ENCODE results near the gene ZNF768. TPM values are rescaled to one million over a fixed set of nuclear protein-coding genes. Genes with fewer than 3 reads are reported as not detected.

Gene ZNF768
- total and polyA plus RNA-seq, 2 of the 13 experiments (the other 11 are each of a cell fraction or from before 2014, with no cell fraction given) = 26.7 to 34.4 TPM

DNA sequence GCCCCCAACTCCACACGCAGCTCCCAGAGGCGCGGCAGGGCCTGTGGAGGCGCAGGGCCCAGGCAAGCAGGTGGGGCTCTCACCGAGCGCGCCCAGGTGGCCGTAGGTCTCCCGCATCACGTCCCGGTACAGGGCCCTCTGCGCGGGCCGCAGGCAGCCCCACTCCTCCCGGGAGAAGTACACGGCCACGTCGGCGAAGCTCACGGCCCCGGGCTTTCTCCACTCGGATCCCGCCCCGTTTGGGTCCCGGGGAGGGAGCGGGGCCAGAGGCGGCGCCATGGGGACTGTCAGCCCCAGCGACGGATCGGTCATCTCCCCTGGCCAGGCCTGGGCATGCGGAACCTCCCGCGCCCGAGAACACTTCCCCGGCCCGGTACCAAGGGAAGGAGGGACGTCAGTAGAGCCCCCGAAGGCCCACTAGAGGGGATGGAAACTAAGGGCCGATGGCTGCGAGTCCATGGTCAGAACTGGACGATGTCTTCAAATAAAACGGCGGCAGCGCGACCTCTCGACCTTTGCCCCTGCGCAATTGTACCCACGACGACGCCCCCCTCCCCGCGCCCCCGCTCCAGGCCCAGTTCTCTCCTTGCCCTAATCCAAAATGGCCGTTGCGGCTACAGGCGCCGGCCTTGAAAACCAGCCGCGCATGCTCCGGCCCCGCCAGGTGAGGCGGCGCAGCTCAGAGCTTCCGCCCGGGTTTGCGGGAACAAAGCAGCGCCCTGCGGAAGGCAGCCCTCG is 8.2 kb upstream of the ZNF768 start, which contains the start of gene ZNF747 (continued):
- peak; percentile 17 for TF ChIP-seq TGIF2 (CRISPR knock-in tag; IDR thresholded peaks at IDR 0.05)
- TF ChIP-seq SMC3 (IDR thresholded peaks at IDR 0.05; ENCODE audit: low read length) = peak; percentile 2; the same call in 1 of the 2 replicates
- TF ChIP-seq CEBPG (CRISPR knock-in tag; IDR thresholded peaks at IDR 0.05) = peak; percentile 2; the same call in 1 of the 2 replicates
- no peak; the same call in 1 of the 2 replicates for TF ChIP-seq JUN (CRISPR knock-in tag; IDR thresholded peaks at IDR 0.05)
- peak; percentile 66; the same call in 1 of the 2 replicates for TF ChIP-seq ZBTB38 (CRISPR knock-in tag; IDR thresholded peaks at IDR 0.05)
- TF ChIP-seq TCF7L2 (IDR thresholded peaks at IDR 0.05; ENCODE audit: low read depth, low read length) = no peak
- TF ChIP-seq RBM22 (optimal IDR thresholded peaks at IDR 0.05; ENCODE audit: low read length) = no peak
- no peak; the same call in 1 of the 2 replicates for TF ChIP-seq SETDB1 (CRISPR knock-in tag; IDR thresholded peaks at IDR 0.05; ENCODE audit: borderline replicate concordance)
- TF ChIP-seq ZNF891 (CRISPR knock-in tag; IDR thresholded peaks at IDR 0.05) = no peak
- peak; percentile 19 for TF ChIP-seq ZZZ3 (CRISPR knock-in tag; IDR thresholded peaks at IDR 0.05; ENCODE audit: borderline replicate concordance)
- TF ChIP-seq ZNF761 (CRISPR knock-in tag; conservative IDR thresholded peaks at IDR 0.05) = peak; percentile 56
- no peak for TF ChIP-seq ADNP (CRISPR knock-in tag; IDR thresholded peaks at IDR 0.05)
- TF ChIP-seq KMT2B (CRISPR knock-in tag; IDR thresholded peaks at IDR 0.05) = peak; percentile 83
- TF ChIP-seq, protein P1, sequence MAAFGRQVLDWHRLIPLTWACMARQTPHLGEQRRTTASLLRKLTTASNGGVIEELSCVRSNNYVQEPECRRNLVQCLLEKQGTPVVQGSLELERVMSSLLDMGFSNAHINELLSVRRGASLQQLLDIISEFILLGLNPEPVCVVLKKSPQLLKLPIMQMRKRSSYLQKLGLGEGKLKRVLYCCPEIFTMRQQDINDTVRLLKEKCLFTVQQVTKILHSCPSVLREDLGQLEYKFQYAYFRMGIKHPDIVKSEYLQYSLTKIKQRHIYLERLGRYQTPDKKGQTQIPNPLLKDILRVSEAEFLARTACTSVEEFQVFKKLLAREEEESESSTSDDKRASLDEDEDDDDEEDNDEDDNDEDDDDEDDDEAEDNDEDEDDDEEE (CRISPR knock-in tag; IDR thresholded peaks at IDR 0.05) = no peak
- TF ChIP-seq ZKSCAN5 (CRISPR knock-in tag; IDR thresholded peaks at IDR 0.05) = peak; percentile 77
- TF ChIP-seq, protein P2, sequence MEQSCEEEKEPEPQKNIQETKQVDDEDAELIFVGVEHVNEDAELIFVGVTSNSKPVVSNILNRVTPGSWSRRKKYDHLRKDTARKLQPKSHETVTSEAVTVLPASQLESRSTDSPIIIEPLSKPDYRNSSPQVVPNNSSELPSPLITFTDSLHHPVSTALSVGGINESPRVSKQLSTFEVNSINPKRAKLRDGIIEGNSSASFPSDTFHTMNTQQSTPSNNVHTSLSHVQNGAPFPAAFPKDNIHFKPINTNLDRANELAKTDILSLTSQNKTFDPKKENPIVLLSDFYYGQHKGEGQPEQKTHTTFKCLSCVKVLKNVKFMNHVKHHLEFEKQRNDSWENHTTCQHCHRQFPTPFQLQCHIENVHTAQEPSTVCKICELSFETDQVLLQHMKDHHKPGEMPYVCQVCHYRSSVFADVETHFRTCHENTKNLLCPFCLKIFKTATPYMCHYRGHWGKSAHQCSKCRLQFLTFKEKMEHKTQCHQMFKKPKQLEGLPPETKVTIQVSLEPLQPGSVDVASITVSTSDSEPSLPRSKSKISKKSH (CRISPR knock-in tag; IDR thresholded peaks at IDR 0.05; ENCODE audit: borderline replicate concordance) = peak; percentile 89; the same call in 1 of the 2 replicates
- TF ChIP-seq, protein P3, sequence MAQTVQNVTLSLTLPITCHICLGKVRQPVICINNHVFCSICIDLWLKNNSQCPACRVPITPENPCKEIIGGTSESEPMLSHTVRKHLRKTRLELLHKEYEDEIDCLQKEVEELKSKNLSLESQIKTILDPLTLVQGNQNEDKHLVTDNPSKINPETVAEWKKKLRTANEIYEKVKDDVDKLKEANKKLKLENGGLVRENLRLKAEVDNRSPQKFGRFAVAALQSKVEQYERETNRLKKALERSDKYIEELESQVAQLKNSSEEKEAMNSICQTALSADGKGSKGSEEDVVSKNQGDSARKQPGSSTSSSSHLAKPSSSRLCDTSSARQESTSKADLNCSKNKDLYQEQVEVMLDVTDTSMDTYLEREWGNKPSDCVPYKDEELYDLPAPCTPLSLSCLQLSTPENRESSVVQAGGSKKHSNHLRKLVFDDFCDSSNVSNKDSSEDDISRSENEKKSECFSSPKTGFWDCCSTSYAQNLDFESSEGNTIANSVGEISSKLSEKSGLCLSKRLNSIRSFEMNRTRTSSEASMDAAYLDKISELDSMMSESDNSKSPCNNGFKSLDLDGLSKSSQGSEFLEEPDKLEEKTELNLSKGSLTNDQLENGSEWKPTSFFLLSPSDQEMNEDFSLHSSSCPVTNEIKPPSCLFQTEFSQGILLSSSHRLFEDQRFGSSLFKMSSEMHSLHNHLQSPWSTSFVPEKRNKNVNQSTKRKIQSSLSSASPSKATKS (CRISPR knock-in tag; IDR thresholded peaks at IDR 0.05) = peak; percentile 56; the same call in 1 of the 2 replicates
- TF ChIP-seq ZNF382 (CRISPR knock-in tag; IDR thresholded peaks at IDR 0.05; ENCODE audit: borderline replicate concordance) = no peak
- TF ChIP-seq, protein P4, sequence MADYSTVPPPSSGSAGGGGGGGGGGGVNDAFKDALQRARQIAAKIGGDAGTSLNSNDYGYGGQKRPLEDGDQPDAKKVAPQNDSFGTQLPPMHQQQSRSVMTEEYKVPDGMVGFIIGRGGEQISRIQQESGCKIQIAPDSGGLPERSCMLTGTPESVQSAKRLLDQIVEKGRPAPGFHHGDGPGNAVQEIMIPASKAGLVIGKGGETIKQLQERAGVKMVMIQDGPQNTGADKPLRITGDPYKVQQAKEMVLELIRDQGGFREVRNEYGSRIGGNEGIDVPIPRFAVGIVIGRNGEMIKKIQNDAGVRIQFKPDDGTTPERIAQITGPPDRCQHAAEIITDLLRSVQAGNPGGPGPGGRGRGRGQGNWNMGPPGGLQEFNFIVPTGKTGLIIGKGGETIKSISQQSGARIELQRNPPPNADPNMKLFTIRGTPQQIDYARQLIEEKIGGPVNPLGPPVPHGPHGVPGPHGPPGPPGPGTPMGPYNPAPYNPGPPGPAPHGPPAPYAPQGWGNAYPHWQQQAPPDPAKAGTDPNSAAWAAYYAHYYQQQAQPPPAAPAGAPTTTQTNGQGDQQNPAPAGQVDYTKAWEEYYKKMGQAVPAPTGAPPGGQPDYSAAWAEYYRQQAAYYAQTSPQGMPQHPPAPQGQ (CRISPR knock-in tag; IDR thresholded peaks at IDR 0.05; ENCODE audit: borderline replicate concordance) = no peak
- no peak for TF ChIP-seq MTF2 (CRISPR knock-in tag; IDR thresholded peaks at IDR 0.05; ENCODE audit: borderline replicate concordance)
- peak; percentile 72; the same call in 1 of the 2 replicates for TF ChIP-seq ZFP1 (CRISPR knock-in tag; IDR thresholded peaks at IDR 0.05)

All from HepG2 (cell line).